Measurements from ENCODE around the gene QPCTL. TPM values are rescaled to one million over a fixed set of nuclear protein-coding genes. Genes with fewer than 3 reads are reported as not detected.
"Not testable (repeated sequence)": the region's sequence is repeated elsewhere in the genome, so short reads cannot be mapped to it uniquely, and the experiment has no call there.

The QPCTL gene
- total and polyA plus RNA-seq, 8 donors = 1.7 to 33.6 (median 7.2) TPM

DNA sequence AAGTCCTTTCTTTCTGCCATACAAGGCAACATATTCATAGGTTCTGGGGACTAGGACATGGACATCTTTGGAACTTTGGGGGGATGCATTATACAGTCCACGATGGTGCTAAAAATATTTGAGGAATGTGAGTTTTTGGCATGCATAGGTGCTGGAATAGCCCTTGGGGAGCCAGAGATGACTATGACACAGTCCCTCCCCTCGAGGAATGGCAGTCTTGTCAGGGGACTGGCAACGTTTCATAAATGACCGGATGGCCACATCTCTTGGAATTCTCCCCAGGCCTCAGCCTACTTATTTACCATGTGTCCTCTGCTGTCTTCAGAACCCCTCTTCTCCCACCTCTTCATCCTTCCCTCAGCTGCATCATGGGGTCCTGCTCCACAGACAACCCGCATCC, 54.4 kb downstream of the QPCTL start:
- TF ChIP-seq POLR2A (IDR thresholded peaks at IDR 0.05) (no peak), EP300 (IDR thresholded peaks at IDR 0.05) (no peak), POLR2AphosphoS5 (IDR thresholded peaks at IDR 0.05) (no peak)
- TF ChIP-seq, protein P1, sequence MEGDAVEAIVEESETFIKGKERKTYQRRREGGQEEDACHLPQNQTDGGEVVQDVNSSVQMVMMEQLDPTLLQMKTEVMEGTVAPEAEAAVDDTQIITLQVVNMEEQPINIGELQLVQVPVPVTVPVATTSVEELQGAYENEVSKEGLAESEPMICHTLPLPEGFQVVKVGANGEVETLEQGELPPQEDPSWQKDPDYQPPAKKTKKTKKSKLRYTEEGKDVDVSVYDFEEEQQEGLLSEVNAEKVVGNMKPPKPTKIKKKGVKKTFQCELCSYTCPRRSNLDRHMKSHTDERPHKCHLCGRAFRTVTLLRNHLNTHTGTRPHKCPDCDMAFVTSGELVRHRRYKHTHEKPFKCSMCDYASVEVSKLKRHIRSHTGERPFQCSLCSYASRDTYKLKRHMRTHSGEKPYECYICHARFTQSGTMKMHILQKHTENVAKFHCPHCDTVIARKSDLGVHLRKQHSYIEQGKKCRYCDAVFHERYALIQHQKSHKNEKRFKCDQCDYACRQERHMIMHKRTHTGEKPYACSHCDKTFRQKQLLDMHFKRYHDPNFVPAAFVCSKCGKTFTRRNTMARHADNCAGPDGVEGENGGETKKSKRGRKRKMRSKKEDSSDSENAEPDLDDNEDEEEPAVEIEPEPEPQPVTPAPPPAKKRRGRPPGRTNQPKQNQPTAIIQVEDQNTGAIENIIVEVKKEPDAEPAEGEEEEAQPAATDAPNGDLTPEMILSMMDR (IDR thresholded peaks at IDR 0.05) = no peak
- 68 to 86% (median 78%) methylated on average over 5 of the region's 5 CpGs for whole genome bisulfite sequencing, 5 donors
- Histone ChIP-seq H3K4me3 (no peak overlapping the region), H3K4me1 (no peaks in the 10 kb centered on the region), H3K9me3 (no peaks in the 10 kb centered on the region), H3K27me3 (peaks cover 0 to 18% (median 0%) of the 10 kb centered on the region in 3 donors), H3K27ac (no peak overlapping the region), H3K36me3 (no peaks in the 10 kb centered on the region)
- intact Hi-C loops (cut with DNase I; ENCODE audit: low total_unique reads) = no loop called here
- no peak for DNase-seq

DNA sequence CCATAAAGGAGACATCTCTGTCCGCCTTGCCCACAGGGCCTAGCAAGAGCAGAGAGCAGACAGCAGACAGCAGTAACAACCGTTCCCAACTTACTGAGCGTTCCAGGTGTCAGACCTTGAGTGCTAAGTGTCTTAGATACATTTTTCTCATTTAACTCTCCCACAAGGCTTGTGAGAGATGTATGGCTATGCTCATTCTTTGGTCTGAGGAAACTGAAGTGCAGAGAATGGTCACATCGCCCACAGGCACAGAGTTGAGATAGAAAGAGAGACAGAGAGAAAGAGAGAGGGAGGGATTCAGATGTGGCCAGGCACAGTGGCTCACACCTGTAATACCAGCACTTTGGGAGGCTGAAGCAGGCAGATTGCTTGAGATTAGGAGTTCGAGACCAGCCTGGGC, 55.0 kb downstream of the QPCTL start:
- Histone ChIP-seq H3K4me1 (no peaks in the 10 kb centered on the region), H3K27ac (no peak overlapping the region), H3K27me3 (peaks cover 0 to 16% (median 0%) of the 10 kb centered on the region in 3 donors), H3K4me3 (no peak overlapping the region), H3K9me3 (no peaks in the 10 kb centered on the region), H3K36me3 (no peaks in the 10 kb centered on the region)
- TF ChIP-seq POLR2A (IDR thresholded peaks at IDR 0.05) = no peak
- TF ChIP-seq EP300 (IDR thresholded peaks at IDR 0.05) = no peak
- TF ChIP-seq, protein P1 (IDR thresholded peaks at IDR 0.05) = no peak
- no peak for TF ChIP-seq POLR2AphosphoS5 (IDR thresholded peaks at IDR 0.05)
- 82 to 93% (median 85%) methylated on average over 5 of the region's 5 CpGs for WGBS, 5 donors
- intact Hi-C loops (cut with DNase I; ENCODE audit: low total_unique reads) = no loop called here
- DNase-seq = no peak

DNA sequence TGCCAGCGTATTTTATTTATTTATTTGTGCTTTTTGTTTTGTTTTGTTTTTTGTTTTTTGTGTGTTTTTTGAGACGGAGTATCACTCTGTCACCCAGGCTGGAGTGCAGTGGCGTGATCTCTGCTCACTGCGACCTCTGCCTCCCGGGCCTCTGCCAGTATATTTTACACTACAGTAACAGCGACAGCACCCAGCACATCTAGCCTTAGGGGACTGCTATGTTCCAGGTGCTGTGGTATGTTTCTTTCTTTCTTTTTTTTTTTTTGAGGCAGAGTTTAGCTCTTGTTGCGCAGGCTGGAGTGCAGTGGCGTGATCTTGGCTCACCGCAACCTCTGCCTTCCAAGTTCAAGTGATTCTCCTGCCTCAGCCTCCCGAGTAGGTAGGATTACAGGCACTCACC, 59.0 kb downstream of the QPCTL start:
- H3K27ac ChIP-seq; DNase-seq; H3K4me1 ChIP-seq; H3K36me3 ChIP-seq; H3K4me3 ChIP-seq; H3K9me3 ChIP-seq; H3K27me3 ChIP-seq; intact Hi-C loops (cut with DNase I; ENCODE audit: low total_unique reads): not testable (repeated sequence)
- WGBS, 5 donors = 89 to 91% (median 90%) methylated on average over 10 of the region's 10 CpGs

DNA sequence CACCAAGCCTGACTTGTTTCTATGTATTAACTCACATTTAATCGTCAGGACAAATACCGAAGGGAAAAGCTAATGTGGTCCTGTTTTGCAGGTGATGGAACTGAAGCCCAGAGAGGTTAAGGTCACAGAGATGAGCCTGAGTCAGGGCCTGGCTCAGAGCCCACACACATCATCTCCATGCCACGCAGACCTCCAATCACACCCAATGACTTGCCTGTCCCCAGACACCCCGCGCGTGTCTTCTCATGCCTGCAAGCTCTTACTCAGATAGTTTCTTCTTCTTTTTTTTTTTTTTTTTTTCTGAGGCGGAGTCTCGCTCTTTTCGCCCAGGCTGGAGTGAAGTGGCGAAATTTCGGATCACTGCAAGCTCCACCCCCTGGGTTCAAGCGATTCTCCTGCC, 60.2 kb downstream of the QPCTL start:
- DNase-seq = no peak
- Histone ChIP-seq H3K4me1 (no peaks in the 10 kb centered on the region), H3K9me3 (no peaks in the 10 kb centered on the region), H3K27ac (no peak overlapping the region), H3K27me3 (peaks cover 0 to 6% (median 0%) of the 10 kb centered on the region in 3 donors), H3K4me3 (no peak overlapping the region), H3K36me3 (no peaks in the 10 kb centered on the region)
- TF ChIP-seq EP300 (IDR thresholded peaks at IDR 0.05) (no peak), POLR2AphosphoS5 (IDR thresholded peaks at IDR 0.05) (no peak)
- 93 to 96% (median 94%) methylated on average over 12 of the region's 12 CpGs for WGBS, 5 donors
- intact Hi-C loops (cut with DNase I; ENCODE audit: low total_unique reads) = no loop called here

DNA sequence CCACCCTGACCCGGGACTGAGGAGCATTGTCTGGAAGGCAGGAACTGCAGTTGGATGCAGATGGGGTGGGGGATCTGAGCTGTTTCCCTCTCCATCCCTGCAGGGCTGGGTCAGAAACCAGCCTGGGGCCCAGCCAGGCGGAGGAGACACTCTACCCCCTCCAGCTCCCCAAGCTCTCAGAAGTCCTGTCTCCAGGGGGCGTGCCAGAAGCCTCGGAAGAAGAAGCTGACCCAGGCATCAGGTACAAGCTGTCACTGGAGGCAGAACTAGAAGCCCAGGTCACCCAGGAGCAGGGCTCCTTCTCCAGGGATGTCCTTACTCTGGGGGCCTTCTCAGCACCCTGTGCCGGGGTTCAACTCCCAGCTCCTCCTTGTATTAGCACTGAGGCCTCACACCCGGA, 61.1 kb downstream of the QPCTL start:
- no peaks in the 10 kb centered on the region for H3K4me1 ChIP-seq
- intact Hi-C loops (cut with DNase I; ENCODE audit: low total_unique reads) = no loop called here
- H3K27ac ChIP-seq = no peak overlapping the region
- no peaks in the 10 kb centered on the region for H3K27me3 ChIP-seq
- H3K9me3 ChIP-seq = no peaks in the 10 kb centered on the region
- H3K4me3 ChIP-seq = no peak overlapping the region
- DNase-seq = no peak
- H3K36me3 ChIP-seq = no peaks in the 10 kb centered on the region
- TF ChIP-seq, protein P1 (IDR thresholded peaks at IDR 0.05) = no peak
- no peak for TF ChIP-seq EP300 (IDR thresholded peaks at IDR 0.05)
- no peak for TF ChIP-seq POLR2A (IDR thresholded peaks at IDR 0.05)
- TF ChIP-seq POLR2AphosphoS5 (IDR thresholded peaks at IDR 0.05) = no peak
- 56 to 73% (median 65%) methylated on average over 6 of the region's 6 CpGs for WGBS, 5 donors

Small RNA genes lying within 50 kb of the gene (small RNA-seq; reads per million reads assigned to genes)
- gene MIR642A (0.34 to 2.3 (median 0.79) reads per million in 4 donors), gene RN7SL836P (0 to 0.20 (median 0.15) reads per million in 4 donors)

Other genes with a start within 250 kb of the QPCTL start
- 10 to 100 TPM in 2 of 5 donors, 1 to 10 TPM in 3; 1.2 to 76.8 (median 5.5) TPM for gene FOSB, start 224.7 kb upstream of the QPCTL start, total RNA-seq
- gene FOSB, start 224.7 kb upstream of the QPCTL start, polyA plus RNA-seq = 10 to 100 TPM in 2 of 3 donors, 1 to 10 TPM in 1; 6.9 to 20.9 (median 11.1) TPM
- gene RTN2, start 195.6 kb upstream of the QPCTL start, total RNA-seq = 10 to 100 TPM in 2 of 5 donors, 1 to 10 TPM in 2, not detected in 1; 2.0 to 37.3 (median 10.6) TPM
- gene RTN2, start 195.6 kb upstream of the QPCTL start, polyA plus RNA-seq = 1 to 10 TPM; 4.7 to 9.3 (median 7.9) TPM
- 1 to 10 TPM in 1 of 5 donors, under 1 TPM in 1, not detected in 3; 0.92 to 1.6 TPM for gene PPM1N, start 194.2 kb upstream of the QPCTL start, total RNA-seq
- 1 to 10 TPM; 1.9 to 5.2 (median 4.9) TPM for gene PPM1N, start 194.2 kb upstream of the QPCTL start, polyA plus RNA-seq
- 100 to 1,000 TPM in 3 of 5 donors, 10 to 100 TPM in 2; 48.4 to 280 (median 119) TPM for gene VASP, start 185.2 kb upstream of the QPCTL start, total RNA-seq
- gene VASP, start 185.2 kb upstream of the QPCTL start, polyA plus RNA-seq = 100 to 1,000 TPM in 1 of 3 donors, 10 to 100 TPM in 2; 62.8 to 149 (median 76.0) TPM
- gene OPA3, start 107.9 kb upstream of the QPCTL start, total RNA-seq = 10 to 100 TPM in 1 of 5 donors, 1 to 10 TPM in 3, under 1 TPM in 1; under 0.01 to 27.5 (median 3.7) TPM
- 1 to 10 TPM; 2.9 to 5.5 (median 4.9) TPM for gene OPA3, start 107.9 kb upstream of the QPCTL start, polyA plus RNA-seq
- 1 to 10 TPM; 1.3 to 5.8 (median 2.0) TPM for gene GPR4, start 90.5 kb upstream of the QPCTL start, total RNA-seq
- gene GPR4, start 90.5 kb upstream of the QPCTL start, polyA plus RNA-seq = 1 to 10 TPM in 2 of 3 donors, under 1 TPM in 1; 0.60 to 3.2 (median 2.9) TPM
- gene EML2, start 53.3 kb upstream of the QPCTL start, total RNA-seq = 100 to 1,000 TPM in 2 of 5 donors, 10 to 100 TPM in 3; 17.8 to 387 (median 33.8) TPM
- gene EML2, start 53.3 kb upstream of the QPCTL start, polyA plus RNA-seq = 10 to 100 TPM; 28.6 to 53.0 (median 31.8) TPM
- 10 to 100 TPM in 3 of 5 donors, 1 to 10 TPM in 2; 5.1 to 44.9 (median 11.9) TPM for gene GIPR, start 24.4 kb upstream of the QPCTL start, total RNA-seq
- gene GIPR, start 24.4 kb upstream of the QPCTL start, polyA plus RNA-seq = 1 to 10 TPM; 1.9 to 2.4 (median 2.1) TPM
- 100 to 1,000 TPM in 3 of 5 donors, 10 to 100 TPM in 2; 79.9 to 217 (median 127) TPM for gene SNRPD2, start 713 bp upstream of the QPCTL start, total RNA-seq
- 100 to 1,000 TPM; 378 to 511 (median 467) TPM for gene SNRPD2, start 713 bp upstream of the QPCTL start, polyA plus RNA-seq
- 10 to 100 TPM in 3 of 5 donors, 1 to 10 TPM in 2; 4.0 to 61.7 (median 12.3) TPM for gene FBXO46, start 38.2 kb downstream of the QPCTL start, total RNA-seq
- gene FBXO46, start 38.2 kb downstream of the QPCTL start, polyA plus RNA-seq = 10 to 100 TPM in 1 of 3 donors, 1 to 10 TPM in 2; 6.3 to 10.1 (median 7.9) TPM
- not detected for gene MEIOSIN, start 40.8 kb downstream of the QPCTL start, total RNA-seq
- not detected for gene MEIOSIN, start 40.8 kb downstream of the QPCTL start, polyA plus RNA-seq
- gene SIX5, start 76.6 kb downstream of the QPCTL start, total RNA-seq = 10 to 100 TPM in 4 of 5 donors, 1 to 10 TPM in 1; 4.0 to 39.1 (median 25.9) TPM
- gene SIX5, start 76.6 kb downstream of the QPCTL start, polyA plus RNA-seq = 10 to 100 TPM; 14.4 to 23.3 (median 16.6) TPM
- gene DMPK, start 89.8 kb downstream of the QPCTL start, total RNA-seq = 100 to 1,000 TPM in 2 of 5 donors, 10 to 100 TPM in 3; 53.1 to 248 (median 72.8) TPM
- gene DMPK, start 89.8 kb downstream of the QPCTL start, polyA plus RNA-seq = 10 to 100 TPM; 27.2 to 76.9 (median 56.5) TPM
- gene DMWD, start 100.2 kb downstream of the QPCTL start, total RNA-seq = 10 to 100 TPM in 4 of 5 donors, 1 to 10 TPM in 1; 5.3 to 52.1 (median 27.9) TPM
- 10 to 100 TPM; 12.8 to 17.4 (median 15.9) TPM for gene DMWD, start 100.2 kb downstream of the QPCTL start, polyA plus RNA-seq
- 1 to 10 TPM in 2 of 5 donors, under 1 TPM in 1, not detected in 2; 0.37 to 5.8 (median 1.4) TPM for gene RSPH6A, start 122.6 kb downstream of the QPCTL start, total RNA-seq
- gene RSPH6A, start 122.6 kb downstream of the QPCTL start, polyA plus RNA-seq = not detected
- 100 to 1,000 TPM in 2 of 5 donors, 10 to 100 TPM in 3; 32.2 to 420 (median 84.6) TPM for gene SYMPK, start 170.5 kb downstream of the QPCTL start, total RNA-seq
- 100 to 1,000 TPM in 1 of 3 donors, 10 to 100 TPM in 2; 71.9 to 101 (median 75.0) TPM for gene SYMPK, start 170.5 kb downstream of the QPCTL start, polyA plus RNA-seq
- 10 to 100 TPM in 4 of 5 donors, 1 to 10 TPM in 1; 7.6 to 46.7 (median 18.5) TPM for gene FOXA3, start 171.7 kb downstream of the QPCTL start, total RNA-seq
- 10 to 100 TPM; 11.9 to 65.8 (median 41.0) TPM for gene FOXA3, start 171.7 kb downstream of the QPCTL start, polyA plus RNA-seq
- 10 to 100 TPM in 4 of 5 donors, not detected in 1; 13.4 to 75.9 (median 24.1) TPM for gene IRF2BP1, start 193.5 kb downstream of the QPCTL start, total RNA-seq
- gene IRF2BP1, start 193.5 kb downstream of the QPCTL start, polyA plus RNA-seq = 10 to 100 TPM; 11.5 to 12.8 (median 12.8) TPM
- gene MYPOP, start 209.9 kb downstream of the QPCTL start, total RNA-seq = 10 to 100 TPM in 1 of 5 donors, 1 to 10 TPM in 1, under 1 TPM in 3; 0.58 to 12.2 (median 0.73) TPM
- gene MYPOP, start 209.9 kb downstream of the QPCTL start, polyA plus RNA-seq = 1 to 10 TPM; 4.2 to 5.0 (median 5.0) TPM
- gene NANOS2, start 222.1 kb downstream of the QPCTL start, total RNA-seq = not detected
- gene NANOS2, start 222.1 kb downstream of the QPCTL start, polyA plus RNA-seq = not detected